ENCODE results near the gene PITPNM3. TPM values are rescaled to one million over a fixed set of nuclear protein-coding genes. Genes with fewer than 3 reads are reported as not detected.

The PITPNM3 gene
- total and polyA plus RNA-seq, 12 donors, result 0.12 to 0.70 (median 0.33) TPM

DNA sequence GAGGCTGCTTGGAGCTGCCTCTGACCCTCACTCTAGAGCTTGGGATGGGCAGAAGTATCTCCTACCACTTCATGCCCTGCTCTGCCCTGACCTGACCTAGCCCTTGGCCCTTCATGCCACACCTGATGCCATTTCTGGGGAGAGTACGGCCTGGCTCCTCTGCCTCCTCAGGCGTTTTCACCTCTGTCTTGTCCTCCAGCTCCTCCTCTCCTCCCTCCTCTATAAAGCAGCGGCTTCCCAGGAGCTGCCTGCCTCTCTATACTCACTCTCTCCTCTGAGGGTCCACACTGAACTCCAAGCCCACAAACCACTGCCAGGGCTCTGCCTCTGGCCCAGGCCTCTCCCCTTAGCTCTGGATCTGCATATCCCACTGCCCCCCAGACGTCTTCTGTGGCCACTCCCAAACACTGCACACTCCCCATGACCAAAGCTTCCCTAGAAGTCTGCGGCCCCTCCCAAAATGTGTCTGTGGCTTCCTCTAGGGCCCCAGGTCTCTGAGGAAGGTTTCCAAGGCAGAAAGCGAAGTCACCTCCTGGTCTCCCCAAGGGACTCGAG, 52.6 kb downstream of the PITPNM3 start:
- DNase-seq, result no peak
- no peaks in the 10 kb centered on the region for H3K4me1 ChIP-seq
- TF ChIP-seq, protein P1, sequence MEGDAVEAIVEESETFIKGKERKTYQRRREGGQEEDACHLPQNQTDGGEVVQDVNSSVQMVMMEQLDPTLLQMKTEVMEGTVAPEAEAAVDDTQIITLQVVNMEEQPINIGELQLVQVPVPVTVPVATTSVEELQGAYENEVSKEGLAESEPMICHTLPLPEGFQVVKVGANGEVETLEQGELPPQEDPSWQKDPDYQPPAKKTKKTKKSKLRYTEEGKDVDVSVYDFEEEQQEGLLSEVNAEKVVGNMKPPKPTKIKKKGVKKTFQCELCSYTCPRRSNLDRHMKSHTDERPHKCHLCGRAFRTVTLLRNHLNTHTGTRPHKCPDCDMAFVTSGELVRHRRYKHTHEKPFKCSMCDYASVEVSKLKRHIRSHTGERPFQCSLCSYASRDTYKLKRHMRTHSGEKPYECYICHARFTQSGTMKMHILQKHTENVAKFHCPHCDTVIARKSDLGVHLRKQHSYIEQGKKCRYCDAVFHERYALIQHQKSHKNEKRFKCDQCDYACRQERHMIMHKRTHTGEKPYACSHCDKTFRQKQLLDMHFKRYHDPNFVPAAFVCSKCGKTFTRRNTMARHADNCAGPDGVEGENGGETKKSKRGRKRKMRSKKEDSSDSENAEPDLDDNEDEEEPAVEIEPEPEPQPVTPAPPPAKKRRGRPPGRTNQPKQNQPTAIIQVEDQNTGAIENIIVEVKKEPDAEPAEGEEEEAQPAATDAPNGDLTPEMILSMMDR (IDR thresholded peaks at IDR 0.05), result no peak
- no peak overlapping the region for H3K27ac ChIP-seq
- no peaks in the 10 kb centered on the region for H3K9me3 ChIP-seq
- peaks cover 0 to 8% (median 5%) of the 10 kb centered on the region in 7 donors for H3K27me3 ChIP-seq
- no peaks in the 10 kb centered on the region for H3K36me3 ChIP-seq
- intact Hi-C loops (cut with DNase I), result no loop called here
- H3K4me3 ChIP-seq, result no peak overlapping the region
- WGBS, 2 donors, result 86 to 88% methylated on average over 7 of the region's 7 CpGs
- no peak for ATAC-seq

DNA sequence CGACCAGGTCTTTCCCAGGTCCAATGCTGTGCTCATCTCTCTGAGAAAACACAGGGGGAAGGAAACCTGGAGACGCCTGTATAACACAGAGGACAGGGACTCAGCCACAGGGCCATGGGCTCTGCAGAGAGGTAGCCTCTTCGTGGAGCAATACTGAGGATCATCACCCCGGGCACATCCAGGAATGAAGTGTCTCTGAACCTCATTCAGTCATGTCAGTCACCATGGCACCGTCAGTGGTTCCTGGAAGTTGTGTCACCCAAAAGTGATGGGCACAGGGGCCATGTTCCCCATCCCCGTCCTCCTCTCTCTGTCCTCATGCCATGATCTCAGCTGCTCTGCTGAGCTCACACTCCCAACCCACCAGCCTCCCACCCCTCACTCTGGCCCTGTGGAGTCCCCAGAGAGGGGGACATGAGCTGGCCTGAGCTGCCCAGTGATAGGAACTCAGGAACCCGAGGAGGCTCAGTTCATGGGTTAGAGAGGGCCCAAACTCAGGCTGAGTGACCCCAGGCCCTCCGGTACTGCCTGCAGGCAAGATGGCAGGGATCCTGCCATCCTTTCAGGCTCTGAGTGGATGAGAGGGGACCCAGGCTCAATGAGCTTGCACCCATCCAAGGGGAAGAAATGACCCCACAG, 53.4 kb downstream of the PITPNM3 start:
- Histone ChIP-seq H3K27me3 (peaks cover 0 to under 1% (median 0%) of the 10 kb centered on the region in 7 donors), H3K4me1 (peaks cover 0 to under 1% (median 0%) of the 10 kb centered on the region in 9 donors), H3K4me3 (no peak overlapping the region), H3K27ac (no peak overlapping the region), H3K36me3 (no peaks in the 10 kb centered on the region), H3K9me3 (no peaks in the 10 kb centered on the region)
- intact Hi-C loops (cut with DNase I), result no loop called here
- TF ChIP-seq, protein P1 (IDR thresholded peaks at IDR 0.05), result no peak
- 87 to 94% methylated on average over 8 of the region's 8 CpGs for WGBS, 2 donors
- DNase-seq, result no peak
- ATAC-seq, result no peak

DNA sequence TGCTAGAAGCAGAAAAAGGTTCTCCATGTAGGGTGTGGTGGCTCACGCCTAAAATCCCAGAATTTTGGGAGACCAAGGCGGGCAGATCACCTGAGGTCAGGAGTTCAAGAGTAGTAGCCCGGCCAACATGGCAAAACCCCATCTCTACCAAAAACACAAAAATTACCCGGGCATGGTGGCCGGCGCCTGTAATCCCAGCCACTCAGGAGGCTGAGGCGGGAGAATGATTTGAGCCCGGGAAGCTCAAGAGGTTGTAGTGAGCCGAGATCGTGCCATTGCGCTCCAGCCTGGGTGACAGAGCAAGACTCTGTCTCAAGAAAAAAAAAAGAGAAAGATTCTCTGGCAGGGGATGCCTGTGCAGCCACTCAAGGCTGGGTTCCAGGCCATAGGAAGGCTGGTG, 54.2 kb downstream of the PITPNM3 start:
- Histone ChIP-seq H3K27ac (no peak overlapping the region), H3K9me3 (no peaks in the 10 kb centered on the region), H3K4me3 (no peak overlapping the region), H3K4me1 (peaks cover 0 to 9% (median under 1%) of the 10 kb centered on the region in 9 donors), H3K36me3 (no peaks in the 10 kb centered on the region), H3K27me3 (peaks cover 0 to 3% (median 0%) of the 10 kb centered on the region in 7 donors)
- DNase-seq (no peak), ATAC-seq (no peak)
- 95 to 96% methylated on average over 11 of the region's 11 CpGs for WGBS, 2 donors
- intact Hi-C loops (cut with DNase I), result no loop called here
- TF ChIP-seq, protein P1 (IDR thresholded peaks at IDR 0.05), result no peak

DNA sequence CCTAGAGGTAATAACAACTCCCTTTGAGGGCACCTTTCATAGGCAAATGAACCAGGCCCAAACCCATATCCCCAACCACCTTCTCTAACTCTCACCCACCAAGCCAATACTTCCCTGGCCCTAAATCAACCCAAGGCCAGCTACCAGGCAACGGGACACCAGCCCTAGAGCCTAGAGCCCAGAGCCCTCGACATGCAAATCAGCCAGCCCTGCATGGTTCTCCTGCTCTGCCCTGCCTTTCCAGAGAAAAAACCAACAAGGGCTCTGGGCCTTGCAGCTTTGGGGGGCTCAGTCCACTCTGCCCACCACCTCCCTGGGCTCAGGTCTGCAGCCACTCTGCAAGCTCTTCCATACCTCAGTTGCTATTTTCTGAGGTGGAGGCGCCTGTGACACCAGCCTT, 55.0 kb downstream of the PITPNM3 start:
- intact Hi-C loops (cut with DNase I), result no loop called here
- no peaks in the 10 kb centered on the region for H3K9me3 ChIP-seq
- ATAC-seq (no peak), DNase-seq (no peak)
- peaks cover 0 to 15% (median 5%) of the 10 kb centered on the region in 9 donors for H3K4me1 ChIP-seq
- TF ChIP-seq, protein P1 (IDR thresholded peaks at IDR 0.05), result no peak
- WGBS, 2 donors, result 61 to 77% methylated on average over 3 of the region's 3 CpGs
- H3K36me3 ChIP-seq, result no peaks in the 10 kb centered on the region
- no peak overlapping the region for H3K4me3 ChIP-seq
- H3K27me3 ChIP-seq, result peaks cover 0 to 11% (median 0%) of the 10 kb centered on the region in 7 donors
- H3K27ac ChIP-seq, result no peak overlapping the region
